Stimulated activated naive CD8-positive, alpha-beta T cell treated with anti-CD3 and anti-CD28 coated beads, Interleukin-15, amount 100 ng/mL, for 72 hours (primary cell): ENCODE measurements around the gene ATP2B1.

Experiments
- ATAC-seq: fragments of 150-1000 bp; cut with Tn5 transposase; 2 replicates; pipeline ENCODE4 v1.10.0; 2021; ENCODE audit warnings: mild to moderate bottlenecking, moderate library complexity
- DNase-seq, 2 donors: peaks; one replicate each; pipeline ENCODE4 v3.0.0; 2021 to 2022
- H3K27ac Mint-ChIP-seq, 2 donors: one replicate each; pipeline ENCODE4 v1.8.0; 2022; ENCODE audit warnings: mild to moderate bottlenecking in 2 of 2, mixed read lengths in 2 of 2, moderate library complexity in 2 of 2
- H3K27me3 Mint-ChIP-seq: one replicate; pipeline ENCODE4 v1.8.0; 2022; ENCODE audit warnings: mixed read lengths
- H3K4me1 Mint-ChIP-seq: one replicate; pipeline ENCODE4 v1.8.0; 2022; ENCODE audit warnings: mild to moderate bottlenecking, mixed read lengths
- H3K4me3 Mint-ChIP-seq, 2 donors: one replicate each; pipeline ENCODE4 v1.8.0; 2022; ENCODE audit warnings: mild to moderate bottlenecking in 2 of 2, mixed read lengths in 2 of 2, moderate library complexity in 1 of 2
- H3K9me3 Mint-ChIP-seq, 2 donors: one replicate each; pipeline ENCODE4 v1.8.0; 2022; ENCODE audit warnings: mixed read lengths in 2 of 2

ATP2B1 gene

DNA sequence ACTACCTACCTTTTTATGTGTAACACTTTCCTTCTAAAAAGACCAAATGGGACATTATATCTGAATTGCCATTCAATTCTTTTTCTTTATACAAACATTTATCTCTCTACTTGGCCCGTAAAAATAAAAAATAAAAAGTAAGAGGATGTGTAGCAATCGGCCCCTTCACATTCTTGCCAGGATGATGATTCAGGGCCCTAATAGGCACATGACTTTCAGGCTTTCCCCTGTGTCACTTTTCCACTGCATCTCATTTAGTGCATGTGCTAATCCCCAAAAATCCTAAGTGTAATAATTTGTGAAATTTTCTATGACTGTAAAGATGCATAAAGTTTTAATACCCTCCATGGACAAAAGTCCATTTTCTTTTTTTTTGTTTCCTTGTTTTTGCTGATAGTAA is 23.0 kb upstream of the ATP2B1 start:
- ATAC-seq (no peak), DNase-seq (no peak)
- H3K4me3 Mint-ChIP-seq = no peak overlapping the region
- H3K27ac Mint-ChIP-seq = no peak overlapping the region
- H3K9me3 Mint-ChIP-seq = peaks cover 8 to 15% of the 10 kb centered on the region in 2 donors
- H3K4me1 Mint-ChIP-seq = peaks cover 11% of the 10 kb centered on the region
- no peaks in the 10 kb centered on the region for H3K27me3 Mint-ChIP-seq

DNA sequence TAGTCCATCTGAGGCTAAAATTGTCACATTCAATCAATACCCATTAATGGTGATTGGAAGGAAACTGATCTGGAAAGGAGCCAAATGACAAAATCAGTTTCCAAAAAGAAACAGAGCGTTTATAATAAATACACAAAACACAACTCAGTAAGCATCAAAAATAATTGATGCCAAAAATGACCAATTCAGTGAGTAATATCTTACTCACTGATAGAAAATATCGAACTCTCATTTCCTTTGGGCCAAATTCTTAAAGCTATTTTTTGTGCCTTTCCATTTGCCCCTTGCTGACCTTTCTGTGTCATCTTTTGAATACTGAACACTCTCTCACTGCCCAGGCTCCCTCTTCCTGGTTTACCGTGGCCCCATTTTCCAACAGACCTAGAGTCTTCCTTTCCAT is 22.5 kb upstream of the ATP2B1 start:
- no peak for ATAC-seq
- no peak overlapping the region for H3K4me3 Mint-ChIP-seq
- H3K9me3 Mint-ChIP-seq = peaks cover 8 to 14% of the 10 kb centered on the region in 2 donors
- H3K27me3 Mint-ChIP-seq = no peaks in the 10 kb centered on the region
- H3K4me1 Mint-ChIP-seq = peaks cover 11% of the 10 kb centered on the region
- DNase-seq = no peak
- H3K27ac Mint-ChIP-seq = no peak overlapping the region

DNA sequence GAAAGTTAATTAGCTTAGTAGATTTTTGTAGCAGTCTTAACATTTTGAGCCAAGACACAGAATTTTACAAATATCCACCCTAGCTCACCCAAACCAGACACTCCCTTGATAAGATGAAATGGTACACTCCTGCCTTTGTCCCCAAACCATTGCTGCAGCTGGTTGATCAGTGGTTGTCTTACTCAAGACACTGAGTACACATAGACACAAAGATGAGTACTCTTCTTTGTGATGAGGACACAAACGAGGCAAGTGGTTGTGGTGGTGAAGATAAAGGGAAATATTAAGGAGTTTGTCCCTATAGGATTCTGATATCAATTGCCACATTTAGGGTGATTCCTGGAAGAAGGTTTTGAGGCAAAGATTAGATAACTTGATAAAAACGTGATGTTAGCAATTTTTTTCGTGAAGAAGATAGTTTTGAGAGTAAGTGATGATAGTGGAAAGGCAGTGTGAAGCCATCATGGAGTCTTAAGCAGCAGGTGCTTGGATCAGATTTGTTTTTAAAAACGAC is 21.4 kb upstream of the ATP2B1 start:
- H3K4me3 Mint-ChIP-seq = no peak overlapping the region
- no peaks in the 10 kb centered on the region for H3K27me3 Mint-ChIP-seq
- peaks cover 3 to 8% of the 10 kb centered on the region in 2 donors for H3K9me3 Mint-ChIP-seq
- H3K27ac Mint-ChIP-seq = no peak overlapping the region
- ATAC-seq (no peak), DNase-seq (no peak)
- H3K4me1 Mint-ChIP-seq = peaks cover 11% of the 10 kb centered on the region

DNA sequence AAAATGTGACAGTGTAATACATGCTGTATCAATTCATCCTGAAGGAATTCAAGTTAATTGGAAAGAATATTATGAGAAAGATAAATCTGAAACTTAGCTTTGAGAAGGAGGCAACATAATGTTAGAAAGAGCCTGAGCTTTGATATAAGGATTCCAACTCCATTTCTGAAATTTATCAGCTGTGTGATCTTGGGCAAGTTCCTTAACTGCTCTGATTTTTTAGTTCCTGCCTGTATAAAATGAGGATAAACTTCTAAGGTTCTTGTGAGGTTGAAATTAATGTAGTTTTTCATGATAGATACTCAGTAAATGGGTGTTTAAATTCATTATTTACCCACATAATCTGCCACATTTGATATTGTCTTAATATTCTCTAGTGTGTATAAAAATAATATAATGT is 14.6 kb upstream of the ATP2B1 start:
- H3K9me3 Mint-ChIP-seq = no peaks in the 10 kb centered on the region
- H3K27me3 Mint-ChIP-seq = no peaks in the 10 kb centered on the region
- no peak overlapping the region for H3K4me3 Mint-ChIP-seq
- no peak overlapping the region for H3K27ac Mint-ChIP-seq
- H3K4me1 Mint-ChIP-seq = peaks cover 5% of the 10 kb centered on the region
- DNase-seq (no peak), ATAC-seq (no peak)

DNA sequence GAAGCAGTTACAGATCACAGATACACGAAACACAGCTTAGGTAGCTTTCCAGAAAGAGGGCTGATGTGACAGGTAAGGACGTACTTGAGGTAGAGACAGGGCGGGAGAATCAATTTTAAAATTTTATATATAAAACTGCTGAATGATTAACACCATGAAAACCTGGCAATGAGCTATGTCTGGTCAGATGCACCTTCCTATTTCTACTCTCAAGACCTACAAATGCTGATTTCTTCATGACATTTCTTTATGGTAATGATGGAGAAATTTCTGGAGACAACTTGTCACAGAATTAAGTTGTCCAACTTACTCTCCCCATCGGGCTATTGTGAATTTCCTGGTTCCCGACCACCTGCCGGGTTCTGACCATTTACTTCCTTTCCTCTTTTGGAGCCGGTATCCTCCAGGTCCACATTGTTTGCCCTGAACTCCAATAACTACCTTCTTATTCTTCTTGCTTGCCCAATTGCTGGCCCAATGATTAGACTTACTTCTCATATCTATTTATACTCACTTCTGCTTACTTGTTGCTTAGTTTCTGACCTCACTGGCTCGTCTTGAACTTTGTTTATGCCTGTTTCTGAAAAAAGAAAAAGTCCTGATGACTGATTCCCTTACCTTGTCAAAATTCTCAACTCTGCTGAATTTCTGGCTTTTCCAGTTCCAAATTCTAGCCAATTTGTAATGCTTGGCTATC is 12.8 kb upstream of the ATP2B1 start:
- Mint-ChIP-seq H3K9me3 (peaks cover 8 to 10% of the 10 kb centered on the region in 2 donors), H3K27ac (no peak overlapping the region), H3K4me3 (no peak overlapping the region), H3K27me3 (no peaks in the 10 kb centered on the region), H3K4me1 (no peaks in the 10 kb centered on the region)
- no peak for DNase-seq
- no peak for ATAC-seq

DNA sequence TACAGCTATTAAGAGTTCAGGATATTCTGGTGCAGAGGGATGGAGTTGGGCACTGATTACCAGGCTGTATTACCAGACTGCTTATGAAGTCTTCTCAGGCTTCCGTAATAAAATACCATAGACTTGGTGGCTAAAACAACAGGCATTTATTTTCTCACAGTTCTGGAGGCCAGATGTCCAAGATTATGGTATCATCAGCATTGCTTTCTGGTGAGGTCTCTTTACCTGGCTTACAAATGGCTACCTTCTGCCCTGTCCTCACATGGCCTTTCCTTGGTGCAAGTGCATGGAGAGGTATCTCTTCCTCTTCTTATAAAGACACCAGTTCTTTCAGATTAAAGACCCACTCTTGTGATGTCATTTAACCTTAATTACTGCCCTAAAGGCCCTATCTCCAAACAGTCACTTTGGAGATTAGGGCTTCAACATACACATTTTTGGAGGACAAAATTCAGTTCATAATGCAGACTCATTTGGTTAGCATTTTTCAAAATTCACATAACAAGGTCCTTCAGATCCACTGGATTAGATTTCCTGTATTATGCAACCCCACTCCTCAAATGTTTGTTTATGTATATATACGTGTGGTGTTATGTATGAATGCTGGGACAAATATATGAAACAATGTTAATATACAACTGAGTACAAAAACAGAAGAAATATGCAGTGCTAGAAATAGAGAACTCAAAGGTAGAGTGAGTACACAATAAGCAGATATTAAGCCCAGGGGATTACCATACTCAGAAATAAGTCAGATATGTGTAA is 9.3 kb upstream of the ATP2B1 start:
- Mint-ChIP-seq H3K4me1 (no peaks in the 10 kb centered on the region), H3K27ac (no peak overlapping the region), H3K4me3 (no peak overlapping the region), H3K9me3 (peaks cover 18 to 31% of the 10 kb centered on the region in 2 donors), H3K27me3 (no peaks in the 10 kb centered on the region)
- ATAC-seq = no peak
- DNase-seq = no peak

DNA sequence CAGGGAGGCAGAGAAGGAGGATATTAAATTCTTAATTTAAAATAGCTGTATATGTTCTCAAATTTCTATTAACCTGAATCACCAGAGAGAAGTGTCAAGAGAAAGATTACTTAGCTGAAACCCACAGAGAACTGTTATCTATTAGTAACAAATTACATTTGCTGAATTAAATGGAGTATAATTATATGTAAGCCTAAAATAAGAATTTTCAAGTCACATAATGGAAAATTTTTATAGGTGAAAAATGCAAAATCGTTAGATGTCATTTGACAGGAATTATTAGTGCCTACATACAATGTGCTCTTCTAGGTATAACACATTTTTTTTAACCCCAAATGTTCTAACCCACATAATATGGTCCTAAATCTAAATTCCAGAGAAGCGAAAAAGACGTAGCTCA is 4.1 kb upstream of the ATP2B1 start:
- Mint-ChIP-seq H3K9me3 (peaks cover 18 to 31% of the 10 kb centered on the region in 2 donors), H3K27me3 (no peaks in the 10 kb centered on the region), H3K4me3 (no peak overlapping the region), H3K27ac (no peak overlapping the region), H3K4me1 (no peaks in the 10 kb centered on the region)
- DNase-seq (no peak), ATAC-seq (no peak)

DNA sequence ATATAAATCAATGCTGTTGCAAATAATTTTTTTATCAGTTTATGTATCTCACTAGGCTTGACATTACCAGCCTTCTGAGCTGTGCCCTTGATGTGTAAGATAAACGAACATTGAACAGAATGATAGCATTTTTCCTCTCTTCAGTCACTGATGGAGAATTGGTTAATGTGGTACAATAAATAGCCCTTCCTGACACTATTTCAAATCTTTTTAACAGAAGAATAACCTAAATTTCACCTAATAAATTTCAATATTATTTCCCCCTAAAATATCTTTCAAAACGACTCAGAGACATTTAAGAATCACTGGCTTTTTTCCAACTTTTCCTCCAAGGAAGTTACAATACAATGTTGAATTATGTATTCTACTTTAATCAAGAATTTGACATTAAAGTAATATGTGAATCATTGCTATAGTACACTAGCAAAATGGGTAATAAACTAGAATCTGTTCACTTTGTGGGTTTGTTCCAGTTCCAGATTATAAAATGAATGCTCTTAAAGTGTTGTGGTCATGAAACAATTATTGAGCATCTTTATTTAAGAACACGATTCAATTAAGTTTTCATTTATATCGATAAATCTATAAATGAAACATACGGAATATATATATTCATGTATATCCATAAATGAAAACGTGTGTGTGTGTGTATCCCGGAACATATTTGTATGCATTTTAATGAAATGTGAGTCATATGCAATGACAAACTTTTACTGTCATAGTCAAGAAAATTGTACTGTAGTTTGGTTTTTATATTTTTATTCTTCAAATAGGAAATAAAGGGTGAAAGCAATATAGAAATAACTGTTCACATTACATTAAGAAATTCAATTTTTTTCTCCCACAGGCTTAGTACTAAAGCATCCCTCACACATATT is 2.5 kb upstream of the ATP2B1 start:
- DNase-seq (no peak), ATAC-seq (no peak)
- peaks cover 11% of the 10 kb centered on the region for H3K4me1 Mint-ChIP-seq
- no peaks in the 10 kb centered on the region for H3K27me3 Mint-ChIP-seq
- no peak overlapping the region for H3K27ac Mint-ChIP-seq
- peaks cover 11 to 21% of the 10 kb centered on the region in 2 donors for H3K9me3 Mint-ChIP-seq
- peak overlapping the region in 1 of 2 donors; percentile 92 for H3K4me3 Mint-ChIP-seq

DNA sequence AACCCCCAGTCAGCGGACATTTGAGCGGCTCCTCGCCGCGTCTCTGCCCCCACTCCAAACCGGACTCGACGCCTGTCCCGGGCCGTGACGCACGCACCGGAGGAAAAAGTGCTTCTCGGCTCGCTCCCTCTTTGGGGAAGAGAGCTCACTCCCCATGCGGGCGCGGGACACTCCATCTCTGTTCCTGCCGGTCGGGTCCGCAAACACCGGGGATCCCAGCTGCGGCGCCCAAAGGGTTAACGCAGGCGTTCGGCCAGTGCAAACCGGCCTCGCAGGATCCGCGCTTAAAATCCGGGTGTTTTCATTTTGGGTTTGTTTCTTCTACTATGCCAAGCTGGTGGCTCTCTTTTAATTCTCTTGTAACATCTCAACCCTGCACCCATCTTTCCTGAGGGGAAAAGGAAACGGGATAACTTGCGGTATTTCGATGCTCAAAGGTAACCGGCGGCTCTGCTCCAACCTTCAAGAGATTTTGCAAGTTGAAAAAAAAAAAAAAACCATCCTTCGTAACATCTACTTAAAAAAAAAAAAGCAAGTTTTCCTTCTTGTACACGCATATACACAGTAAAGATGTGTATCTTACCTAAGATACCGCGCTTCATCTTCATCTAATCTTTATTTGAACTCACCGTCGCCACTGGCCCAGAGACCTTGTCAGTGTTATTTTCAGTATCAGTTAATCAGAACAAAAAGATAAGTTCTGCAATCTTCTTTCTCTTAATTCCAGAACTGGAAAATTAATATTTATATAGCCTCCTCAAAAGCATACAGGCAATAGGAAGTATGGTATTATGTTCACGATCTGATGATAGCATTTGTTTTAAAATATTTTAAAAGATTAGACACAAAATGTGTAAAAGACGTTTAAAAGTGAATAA is 1.6 kb upstream of the ATP2B1 start:
- peaks cover 20% of the 10 kb centered on the region for H3K4me1 Mint-ChIP-seq
- peak overlapping the region; percentile 88 to 92 for H3K4me3 Mint-ChIP-seq
- H3K27me3 Mint-ChIP-seq = no peaks in the 10 kb centered on the region
- peaks cover 6 to 15% of the 10 kb centered on the region in 2 donors for H3K9me3 Mint-ChIP-seq
- no peak for DNase-seq
- peak overlapping the region; percentile 94 to 96 for H3K27ac Mint-ChIP-seq
- no peak for ATAC-seq

DNA sequence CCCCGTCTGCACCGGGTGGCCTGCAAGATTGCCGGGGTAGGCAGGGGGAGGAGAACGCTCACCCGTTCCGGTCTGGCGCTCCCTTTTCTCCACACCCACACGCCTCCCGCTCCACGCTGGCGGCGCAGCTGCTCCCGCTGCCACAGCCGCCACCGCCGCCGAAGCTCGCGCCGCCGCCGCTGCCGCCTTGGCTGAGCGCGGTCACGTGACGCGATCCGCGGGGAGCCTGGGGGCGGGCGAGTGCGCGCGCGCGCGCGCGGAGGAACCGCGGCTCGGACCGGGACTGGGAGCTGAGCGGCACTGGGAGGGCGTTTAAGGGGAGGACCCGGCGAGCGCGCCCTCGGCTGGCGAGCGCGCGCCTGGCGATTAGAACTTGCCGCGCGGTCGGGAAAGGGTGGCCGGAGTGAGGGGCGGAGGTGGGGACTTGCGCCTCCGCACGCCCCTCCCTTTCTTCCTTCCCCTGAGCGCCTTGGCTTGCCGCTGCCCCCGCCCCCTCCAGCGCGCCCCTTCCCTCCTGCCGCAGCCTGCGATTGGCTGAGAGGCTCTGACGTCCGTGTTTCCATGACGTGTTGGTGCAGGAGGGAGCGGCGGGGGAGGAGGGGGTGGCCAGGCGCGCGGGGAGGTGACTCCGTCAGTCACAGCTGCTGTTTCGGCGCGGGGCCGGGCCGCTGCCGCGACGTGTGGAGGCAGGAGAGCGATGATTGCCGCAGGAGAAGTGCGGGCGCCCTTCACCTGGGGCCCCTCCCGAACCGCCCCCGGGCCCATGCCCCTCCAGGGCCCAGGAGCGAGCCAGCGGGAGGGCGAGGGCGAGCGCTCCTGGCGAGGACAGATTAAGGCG is 738 bp upstream of the ATP2B1 start:
- peak overlapping the region; percentile 88 to 92 for H3K4me3 Mint-ChIP-seq
- peak overlapping the region; percentile 94 to 96 for H3K27ac Mint-ChIP-seq
- DNase-seq (peak; percentile 96 to 98), ATAC-seq (peak; percentile 85)
- no peaks in the 10 kb centered on the region for H3K27me3 Mint-ChIP-seq
- H3K9me3 Mint-ChIP-seq = peaks cover 0 to 7% of the 10 kb centered on the region in 2 donors
- H3K4me1 Mint-ChIP-seq = peaks cover 26% of the 10 kb centered on the region

DNA sequence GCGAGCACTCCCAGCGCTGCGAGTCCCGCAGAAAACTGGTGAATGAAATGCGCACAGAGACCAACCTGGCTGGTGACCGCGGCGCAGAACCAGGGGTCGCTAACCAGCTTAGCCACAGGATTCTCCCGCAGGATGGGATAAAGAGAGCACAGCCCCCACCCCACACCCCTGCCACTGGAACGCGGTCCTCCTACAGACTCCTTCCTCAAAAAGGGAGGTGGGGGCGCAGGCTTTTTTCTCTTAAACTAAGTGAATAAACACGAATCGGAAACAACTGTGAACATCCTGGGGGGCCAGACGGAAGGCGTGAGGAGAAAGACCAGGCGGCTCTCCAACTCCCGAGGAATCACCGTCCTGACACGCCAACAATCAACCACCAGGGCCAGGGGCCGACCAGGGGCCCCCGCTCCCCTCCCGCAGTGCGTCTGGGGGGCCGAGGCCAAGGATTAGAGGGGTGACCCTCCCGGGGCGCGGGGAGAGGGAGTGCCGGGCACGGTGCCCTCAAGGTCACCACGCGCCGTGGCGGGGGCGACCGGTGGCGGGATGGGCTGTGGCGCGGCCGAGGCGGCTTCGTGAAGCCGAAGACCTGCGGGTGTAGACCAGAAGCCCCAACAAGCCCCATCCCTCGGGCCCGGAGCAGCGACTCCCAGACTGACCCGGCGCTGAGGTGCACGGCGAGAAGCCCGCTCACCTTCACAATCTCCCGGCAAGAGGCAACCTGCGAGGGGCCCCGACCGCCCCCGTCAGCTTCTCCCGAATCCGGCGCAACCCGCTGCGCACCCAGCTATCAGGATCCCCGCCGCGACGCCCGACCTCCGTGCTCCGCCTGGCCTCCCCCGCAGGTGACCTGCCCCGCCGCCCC is 704 bp downstream of the ATP2B1 start:
- no peaks in the 10 kb centered on the region for H3K9me3 Mint-ChIP-seq
- H3K27ac Mint-ChIP-seq = peak overlapping the region; percentile 96 to 97
- ATAC-seq (peak; percentile 1), DNase-seq (peak; percentile 55 to 61)
- peaks cover 33% of the 10 kb centered on the region for H3K4me1 Mint-ChIP-seq
- no peaks in the 10 kb centered on the region for H3K27me3 Mint-ChIP-seq
- peak overlapping the region; percentile 94 to 98 for H3K4me3 Mint-ChIP-seq

DNA sequence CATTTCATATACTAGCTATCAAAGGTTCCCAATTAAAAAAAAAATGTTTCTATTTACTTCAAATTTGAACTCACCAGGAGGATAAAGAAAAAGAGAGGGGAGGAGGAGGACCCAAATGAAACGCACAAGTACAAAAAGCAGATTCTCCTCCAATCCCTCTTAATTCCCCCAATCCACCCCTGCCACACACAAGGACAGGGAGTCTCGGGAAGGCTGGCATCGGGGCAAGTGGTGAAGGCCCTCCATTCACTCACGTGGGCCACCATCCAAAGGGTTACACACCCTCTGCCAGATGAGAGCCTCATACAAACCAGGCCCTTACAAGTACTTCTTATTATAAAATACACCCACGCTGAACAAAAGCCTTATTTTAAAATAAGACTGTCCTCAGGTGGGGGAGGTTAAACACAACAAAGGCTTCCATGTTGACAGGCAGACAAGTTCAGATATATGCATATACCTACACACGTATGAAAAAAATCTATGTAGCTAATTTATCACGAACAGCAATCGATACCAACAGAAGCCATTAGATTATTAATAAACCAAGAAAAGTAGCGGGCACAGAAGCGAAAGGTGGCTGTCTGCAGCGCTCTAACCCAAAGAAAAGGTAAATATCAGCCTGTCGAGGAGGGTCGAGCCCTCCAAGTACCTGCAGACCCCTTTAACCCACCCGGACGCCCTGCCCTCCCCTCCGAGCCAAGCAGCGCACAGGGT is 1.5 kb downstream of the ATP2B1 start:
- DNase-seq (peak in 1 of 2 donors; percentile 10), ATAC-seq (no peak)
- no peaks in the 10 kb centered on the region for H3K9me3 Mint-ChIP-seq
- H3K4me1 Mint-ChIP-seq = peaks cover 35% of the 10 kb centered on the region
- no peaks in the 10 kb centered on the region for H3K27me3 Mint-ChIP-seq
- H3K4me3 Mint-ChIP-seq = peak overlapping the region; percentile 94 to 98
- peak overlapping the region; percentile 96 to 97 for H3K27ac Mint-ChIP-seq

DNA sequence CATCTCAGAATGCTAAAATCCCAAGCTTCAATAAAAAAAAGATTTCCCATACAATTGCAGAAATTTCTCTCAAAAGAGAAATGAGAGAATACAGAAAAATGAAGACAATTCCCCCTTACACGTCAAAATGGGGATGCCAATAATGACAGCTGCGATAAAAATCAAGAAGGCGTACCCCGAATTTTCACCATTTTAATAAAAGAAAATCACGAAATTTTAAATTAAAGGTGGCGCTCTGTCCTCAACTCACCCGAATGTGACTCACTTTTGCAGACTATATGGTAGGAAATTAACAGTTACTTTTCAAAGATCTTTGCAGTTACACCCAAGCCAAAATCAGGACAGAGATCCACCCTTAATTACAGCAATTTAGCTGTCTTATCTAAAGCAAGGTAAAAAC is 2.1 kb downstream of the ATP2B1 start:
- DNase-seq (no peak), ATAC-seq (no peak)
- Mint-ChIP-seq H3K9me3 (no peaks in the 10 kb centered on the region), H3K27me3 (no peaks in the 10 kb centered on the region), H3K27ac (no peak overlapping the region), H3K4me1 (peaks cover 40% of the 10 kb centered on the region), H3K4me3 (peak overlapping the region; percentile 94 to 98)
